Memory B cell (primary cell): Measurements from ENCODE around the gene MAP3K13.
A peak's percentile ranks its signal among the peaks of the same experiment; 100 is the strongest.
"Not testable (repeated sequence)": the region's sequence is repeated elsewhere in the genome, so short reads cannot be mapped to it uniquely, and the experiment has no call there.

Source experiments
- ATAC-seq: fragments of 150-1000 bp; cut with Tn5 transposase; 2 replicates; pipeline ENCODE4 v1.10.0; 2021; ENCODE audit warnings: low read depth, mild to moderate bottlenecking, moderate library complexity
- DNase-seq, 2 donors: peaks; one replicate each; pipeline ENCODE4 v3.0.0; 2022; ENCODE audit warnings: low spot score in 2 of 2
- H3K27ac Mint-ChIP-seq: one replicate; pipeline ENCODE4 v1.8.0; 2022; ENCODE audit warnings: mild to moderate bottlenecking, moderate library complexity, mixed read lengths
- H3K27me3 Mint-ChIP-seq: one replicate; pipeline ENCODE4 v1.8.0; 2022; ENCODE audit warnings: mixed read lengths
- H3K36me3 Mint-ChIP-seq: one replicate; pipeline ENCODE4 v1.8.0; 2022; ENCODE audit warnings: mild to moderate bottlenecking, mixed read lengths
- H3K4me1 Mint-ChIP-seq: one replicate; pipeline ENCODE4 v1.8.0; 2022; ENCODE audit warnings: mixed read lengths
- H3K4me3 Mint-ChIP-seq: one replicate; pipeline ENCODE4 v1.8.0; 2022; ENCODE audit warnings: mild to moderate bottlenecking, moderate library complexity, mixed read lengths
- H3K9me3 Mint-ChIP-seq: one replicate; pipeline ENCODE4 v1.8.0; 2022; ENCODE audit warnings: mixed read lengths

MAP3K13 gene

DNA sequence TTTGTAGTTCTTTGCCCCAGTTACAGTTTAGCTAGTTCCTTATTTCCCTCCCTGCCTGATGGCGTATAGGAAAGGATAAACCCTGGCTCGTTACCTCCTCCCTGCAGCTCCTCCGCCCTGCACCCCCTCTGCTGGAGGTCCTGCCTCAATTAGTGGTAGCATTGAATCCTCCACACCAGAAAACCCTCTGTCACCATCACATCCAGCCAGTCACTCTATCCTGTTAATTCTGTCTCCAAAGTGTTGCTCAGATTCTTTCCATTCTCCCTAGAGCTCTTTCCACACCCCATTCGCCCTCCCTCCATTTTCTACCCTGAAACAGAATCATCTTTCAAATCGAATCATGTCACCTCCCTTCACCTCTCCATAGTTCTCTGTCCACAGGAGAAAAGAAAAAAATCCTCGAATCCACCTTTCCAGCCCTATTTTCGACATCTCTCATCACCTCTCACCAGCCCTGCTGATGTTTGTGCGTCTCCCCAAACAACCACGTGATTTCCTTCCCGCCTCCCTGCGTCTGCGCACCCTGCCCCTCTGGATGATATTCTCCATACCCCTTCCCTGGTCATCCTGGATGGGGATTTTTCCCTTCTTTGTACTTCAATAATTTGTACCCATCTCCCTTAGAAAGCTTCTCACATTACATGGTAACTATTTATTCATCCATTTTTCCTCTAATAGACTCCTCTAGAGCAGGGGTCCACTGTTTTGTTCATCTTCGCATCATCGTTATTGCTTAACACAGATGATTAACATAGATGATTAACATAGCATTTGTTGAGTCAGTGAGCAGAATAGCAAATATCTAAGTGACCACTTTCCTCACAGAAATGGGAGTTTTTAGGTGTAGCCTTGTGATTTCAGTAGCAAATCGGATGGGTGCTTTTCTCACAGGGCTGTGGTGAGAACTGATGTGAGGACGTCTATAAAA, 37.1 kb downstream of the MAP3K13 start:
- DNase-seq: no peak

DNA sequence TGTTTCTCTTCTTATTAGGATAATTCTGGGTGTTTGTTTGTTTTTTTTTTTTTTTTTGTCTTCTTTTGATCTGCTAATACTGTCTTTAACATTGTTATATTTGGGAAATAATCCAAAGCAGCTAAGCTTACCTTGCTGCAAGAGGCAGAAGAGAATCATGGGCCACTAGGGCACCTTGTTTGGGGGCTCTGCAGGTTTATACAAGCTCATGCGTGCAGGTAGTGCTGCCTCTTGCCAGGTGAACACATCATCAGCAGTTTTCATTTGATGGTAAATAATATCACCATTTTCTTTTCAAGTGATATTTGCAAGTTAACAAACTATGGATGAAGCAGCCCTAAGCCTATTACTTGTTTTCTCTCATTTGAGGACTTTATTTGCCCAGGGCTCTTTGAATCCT, 37.9 kb downstream of the MAP3K13 start:
- Mint-ChIP-seq H3K27me3 (peaks cover 3% of the 10 kb centered on the region), H3K9me3 (no peaks in the 10 kb centered on the region), H3K36me3 (no peaks in the 10 kb centered on the region), H3K4me3 (no peak overlapping the region), H3K27ac (no peak overlapping the region), H3K4me1 (no peaks in the 10 kb centered on the region)
- DNase-seq (no peak), ATAC-seq (no peak)

More for the DNA sequence above, 37.1 kb downstream of the MAP3K13 start:
- no peak overlapping the region for H3K27ac Mint-ChIP-seq
- no peaks in the 10 kb centered on the region for H3K27me3 Mint-ChIP-seq
- no peak overlapping the region for H3K4me3 Mint-ChIP-seq
- no peak for ATAC-seq
- H3K9me3 Mint-ChIP-seq: no peaks in the 10 kb centered on the region
- no peaks in the 10 kb centered on the region for H3K4me1 Mint-ChIP-seq
- no peaks in the 10 kb centered on the region for H3K36me3 Mint-ChIP-seq

- no peak for DNase-seq
Observed at GRCh38 chr3:185401319-185401955, 38.5 kb downstream of the MAP3K13 start.

DNA sequence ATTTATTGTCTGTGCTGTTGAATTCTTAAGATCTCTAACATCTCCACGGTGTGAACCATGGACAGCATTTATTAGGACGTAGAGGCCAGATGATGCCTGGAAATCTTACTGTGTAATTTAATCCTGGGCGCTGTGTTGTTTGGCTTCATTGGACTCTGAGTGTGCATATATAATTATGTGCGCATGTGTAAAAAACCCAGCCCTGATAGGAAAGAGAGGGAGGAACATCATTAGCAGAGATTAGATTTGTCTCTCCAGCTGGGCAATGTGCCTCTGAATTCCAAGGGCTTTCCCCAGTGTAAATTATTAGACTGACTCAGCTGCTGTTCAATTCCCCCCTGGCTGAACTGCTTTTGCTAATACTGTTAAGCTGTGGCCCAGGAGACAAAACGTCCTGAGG, 39.6 kb downstream of the MAP3K13 start:
- DNase-seq: no peak
- H3K36me3 Mint-ChIP-seq: no peaks in the 10 kb centered on the region
- ATAC-seq: no peak

More at GRCh38 chr3:185401319-185401955, 38.5 kb downstream of the MAP3K13 start:
- Mint-ChIP-seq H3K27ac (no peak overlapping the region), H3K9me3 (no peaks in the 10 kb centered on the region), H3K27me3 (peaks cover 3% of the 10 kb centered on the region), H3K4me1 (no peaks in the 10 kb centered on the region), H3K4me3 (no peak overlapping the region), H3K36me3 (no peaks in the 10 kb centered on the region)
- no peak for ATAC-seq

GRCh38 chr3:185403002-185403401, 40.1 kb downstream of the MAP3K13 start:
- Mint-ChIP-seq H3K4me1 (no peaks in the 10 kb centered on the region), H3K27ac (no peak overlapping the region), H3K4me3 (no peak overlapping the region), H3K36me3 (no peaks in the 10 kb centered on the region), H3K9me3 (no peaks in the 10 kb centered on the region), H3K27me3 (peaks cover 3% of the 10 kb centered on the region)
- no peak for ATAC-seq
- DNase-seq: no peak

More for the DNA sequence above, 39.6 kb downstream of the MAP3K13 start:
- Mint-ChIP-seq H3K4me1 (no peaks in the 10 kb centered on the region), H3K27me3 (peaks cover 3% of the 10 kb centered on the region), H3K4me3 (no peak overlapping the region), H3K9me3 (no peaks in the 10 kb centered on the region), H3K27ac (no peak overlapping the region)

GRCh38 chr3:185405243-185405642, 42.3 kb downstream of the MAP3K13 start:
- Mint-ChIP-seq H3K36me3 (no peaks in the 10 kb centered on the region), H3K4me3 (no peak overlapping the region), H3K4me1 (no peaks in the 10 kb centered on the region), H3K27me3 (peaks cover 3% of the 10 kb centered on the region), H3K9me3 (no peaks in the 10 kb centered on the region), H3K27ac (no peak overlapping the region)
- DNase-seq (no peak), ATAC-seq (no peak)

- H3K4me3 Mint-ChIP-seq: no peak overlapping the region
Observed at GRCh38 chr3:185405664-185406063, 42.7 kb downstream of the MAP3K13 start.

GRCh38 chr3:185406121-185406620, 43.2 kb downstream of the MAP3K13 start:
- DNase-seq (no peak), ATAC-seq (no peak)
- peaks cover 3% of the 10 kb centered on the region for H3K27me3 Mint-ChIP-seq
- no peak overlapping the region for H3K27ac Mint-ChIP-seq
- H3K9me3 Mint-ChIP-seq: no peaks in the 10 kb centered on the region
- H3K36me3 Mint-ChIP-seq: no peaks in the 10 kb centered on the region
- H3K4me1 Mint-ChIP-seq: no peaks in the 10 kb centered on the region
- H3K4me3 Mint-ChIP-seq: no peak overlapping the region

More at GRCh38 chr3:185405664-185406063, 42.7 kb downstream of the MAP3K13 start:
- ATAC-seq (no peak), DNase-seq (no peak)
- no peak overlapping the region for H3K27ac Mint-ChIP-seq
- H3K9me3 Mint-ChIP-seq: no peaks in the 10 kb centered on the region
- no peaks in the 10 kb centered on the region for H3K4me1 Mint-ChIP-seq
- H3K27me3 Mint-ChIP-seq: peaks cover 3% of the 10 kb centered on the region
- no peaks in the 10 kb centered on the region for H3K36me3 Mint-ChIP-seq

DNA sequence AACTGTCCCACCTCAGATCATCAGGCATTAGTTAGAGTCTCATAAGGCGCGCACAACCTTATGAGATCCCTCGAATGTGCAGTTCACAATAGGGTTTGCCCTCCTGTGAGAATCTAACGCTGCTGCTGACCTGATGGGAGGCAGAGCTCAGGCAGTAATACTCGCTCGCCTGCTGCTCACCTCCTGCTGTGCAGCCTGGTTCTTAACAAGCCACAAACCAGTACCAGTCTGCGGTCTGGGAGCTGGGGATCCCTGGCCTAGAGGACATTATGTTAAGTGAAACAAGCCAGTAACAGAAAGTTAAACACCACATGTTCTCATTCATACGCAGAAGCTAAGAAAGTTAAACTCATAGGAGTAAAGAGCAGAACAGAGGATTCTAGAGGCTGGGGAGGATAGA, 47.0 kb downstream of the MAP3K13 start:
- Mint-ChIP-seq H3K27me3 (peaks cover 3% of the 10 kb centered on the region), H3K27ac (no peak overlapping the region), H3K9me3 (no peaks in the 10 kb centered on the region), H3K4me1 (no peaks in the 10 kb centered on the region), H3K36me3 (no peaks in the 10 kb centered on the region), H3K4me3 (no peak overlapping the region)
- no peak for ATAC-seq
- DNase-seq: no peak

DNA sequence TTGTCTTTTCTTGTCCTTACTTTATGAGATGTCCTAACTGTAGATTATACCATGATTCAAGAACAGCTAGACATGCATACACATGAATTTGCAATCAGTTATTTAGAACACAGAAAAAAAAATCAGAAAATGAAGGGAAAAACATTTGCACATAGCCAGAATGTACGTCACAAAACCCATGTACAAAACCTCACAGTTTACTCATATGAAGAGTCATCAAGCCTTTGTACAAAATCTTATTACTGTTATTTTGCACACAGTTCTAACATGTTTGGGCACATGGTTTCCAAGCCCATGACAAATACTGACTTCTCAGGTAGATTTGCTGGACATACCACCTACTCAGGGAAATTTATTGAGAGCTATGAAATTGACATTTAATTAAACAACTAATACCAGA, 48.2 kb downstream of the MAP3K13 start:
- Mint-ChIP-seq H3K9me3 (no peaks in the 10 kb centered on the region), H3K27me3 (no peaks in the 10 kb centered on the region), H3K36me3 (no peaks in the 10 kb centered on the region), H3K4me1 (no peaks in the 10 kb centered on the region), H3K27ac (no peak overlapping the region), H3K4me3 (no peak overlapping the region)
- DNase-seq (no peak), ATAC-seq (no peak)

DNA sequence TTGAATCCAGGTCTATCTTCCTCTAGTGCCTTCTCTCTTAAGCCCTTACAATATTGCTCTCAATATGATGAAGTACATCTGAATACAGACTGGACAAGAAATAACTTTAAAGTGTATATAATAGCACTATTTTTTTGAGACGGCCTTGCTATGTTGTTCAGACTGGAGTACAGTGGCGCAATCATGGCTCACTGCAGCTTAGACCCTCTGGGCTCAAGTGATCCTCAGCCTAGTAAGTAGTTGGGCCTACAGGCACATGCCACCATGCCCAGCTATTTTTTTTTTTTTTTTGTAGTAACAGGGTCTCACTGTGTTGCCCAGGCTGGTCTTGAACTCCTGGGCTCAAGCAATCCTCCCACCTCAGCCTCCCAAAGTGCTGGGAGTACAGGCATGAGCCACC, 53.6 kb downstream of the MAP3K13 start:
- peaks cover 2% of the 10 kb centered on the region for H3K27me3 Mint-ChIP-seq
- no peak for ATAC-seq
- H3K4me1 Mint-ChIP-seq: peaks cover 4% of the 10 kb centered on the region
- H3K9me3 Mint-ChIP-seq: no peaks in the 10 kb centered on the region
- H3K4me3 Mint-ChIP-seq: no peak overlapping the region
- no peak for DNase-seq
- no peak overlapping the region for H3K27ac Mint-ChIP-seq
- H3K36me3 Mint-ChIP-seq: no peaks in the 10 kb centered on the region

DNA sequence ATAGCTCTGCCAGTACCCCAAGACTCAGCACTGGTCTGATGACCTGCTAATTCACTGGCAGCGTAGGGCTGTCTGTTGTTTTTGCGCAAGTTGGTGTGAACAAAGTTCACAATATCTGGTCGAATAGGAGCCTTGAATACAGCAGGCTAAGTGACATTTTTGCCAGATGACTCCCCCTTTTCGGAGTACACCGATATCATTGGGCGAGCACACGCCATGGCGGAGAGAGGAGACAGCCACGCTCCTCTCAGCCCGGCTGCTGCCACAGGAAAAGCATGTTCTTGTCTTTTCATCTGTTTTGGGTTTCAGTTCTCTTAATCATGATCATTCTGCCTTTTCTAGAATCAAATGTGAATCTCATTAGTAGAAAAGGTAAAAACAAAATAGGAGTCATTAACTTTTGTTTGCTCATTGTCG, 55.6 kb downstream of the MAP3K13 start:
- not testable (repeated sequence) for DNase-seq, H3K27ac Mint-ChIP-seq, H3K27me3 Mint-ChIP-seq, H3K9me3 Mint-ChIP-seq, H3K4me1 Mint-ChIP-seq, H3K36me3 Mint-ChIP-seq, H3K4me3 Mint-ChIP-seq
- peak; percentile 31 for ATAC-seq

DNA sequence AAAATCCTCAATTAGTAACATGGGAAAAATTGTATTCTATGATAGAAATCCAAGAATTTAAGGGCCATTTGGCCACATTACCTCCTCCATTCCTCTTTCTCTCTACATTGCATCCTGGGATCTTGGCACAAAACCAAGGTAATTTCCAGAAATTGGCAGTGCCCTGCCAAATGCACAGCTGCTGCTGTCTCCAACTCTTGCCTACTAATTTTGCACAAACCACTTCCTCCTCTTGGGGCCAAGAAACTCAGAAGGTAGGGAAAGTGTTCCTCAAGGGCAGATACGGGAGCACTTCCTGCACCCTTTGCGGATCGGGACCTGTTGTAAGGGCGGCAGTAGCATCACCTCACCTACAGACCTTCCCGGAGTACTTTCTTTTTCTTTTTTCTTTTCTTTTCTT, 57.8 kb downstream of the MAP3K13 start:
- ATAC-seq (no peak), DNase-seq (no peak)
- H3K4me3 Mint-ChIP-seq: no peak overlapping the region

GRCh38 chr3:185421577-185422232, 58.8 kb downstream of the MAP3K13 start:
- no peaks in the 10 kb centered on the region for H3K36me3 Mint-ChIP-seq
- H3K27me3 Mint-ChIP-seq: peaks cover 11% of the 10 kb centered on the region
- ATAC-seq: no peak
- H3K4me1 Mint-ChIP-seq: peaks cover 4% of the 10 kb centered on the region
- DNase-seq: no peak
- H3K27ac Mint-ChIP-seq: no peak overlapping the region
- H3K4me3 Mint-ChIP-seq: no peak overlapping the region
- H3K9me3 Mint-ChIP-seq: no peaks in the 10 kb centered on the region

More for the DNA sequence above, 57.8 kb downstream of the MAP3K13 start:
- Mint-ChIP-seq H3K27me3 (peaks cover 8% of the 10 kb centered on the region), H3K9me3 (no peaks in the 10 kb centered on the region), H3K4me1 (peaks cover 4% of the 10 kb centered on the region), H3K36me3 (no peaks in the 10 kb centered on the region), H3K27ac (no peak overlapping the region)
